GM12874 (cell line): ENCODE data around the gene FDX1.
A peak's percentile ranks its signal among the peaks of the same experiment; 100 is the strongest.

Experiments
- CTCF ChIP-seq: IDR thresholded peaks from 2 replicates; pipeline ENCODE4 v1.5.1; 2011; ENCODE audit warnings: low read depth, mild to moderate bottlenecking, control low read depth, low read length, moderate library complexity; ENCODE audit not compliant: insufficient read depth

Gene FDX1

GRCh38 chr11:110475671-110476070 is 45.9 kb downstream of the FDX1 start:
- no peak for TF ChIP-seq CTCF

GRCh38 chr11:110478410-110478809 is 48.7 kb downstream of the FDX1 start:
- TF ChIP-seq CTCF: peak; percentile 35; the same call in 1 of the 2 replicates

GRCh38 chr11:110479108-110480101 is 49.7 kb downstream of the FDX1 start:
- no peak for TF ChIP-seq CTCF

- TF ChIP-seq CTCF: no peak
Observed at GRCh38 chr11:110481523-110481922, 51.8 kb downstream of the FDX1 start.

GRCh38 chr11:110486156-110486555 is 56.4 kb downstream of the FDX1 start:
- TF ChIP-seq CTCF: no peak

GRCh38 chr11:110488446-110488845 is 58.7 kb downstream of the FDX1 start:
- TF ChIP-seq CTCF: no peak

- TF ChIP-seq CTCF: no peak
Observed at GRCh38 chr11:110490886-110491285, 61.1 kb downstream of the FDX1 start.
